GM12878 (cell line): ENCODE results near the gene SLC6A17. TPM values are rescaled to one million over a fixed set of nuclear protein-coding genes. Genes with fewer than 3 reads are reported as not detected.
A peak's percentile ranks its signal among the peaks of the same experiment; 100 is the strongest.

Experiments
- KLF5 ChIP-seq: fragments of 450-650 bp; IDR thresholded peaks from 2 replicates; pipeline ENCODE4 v1.6.1; 2014; ENCODE audit warnings: mild to moderate bottlenecking; ENCODE audit not compliant: partially characterized antibody
- NFIC ChIP-seq: IDR thresholded peaks from 2 replicates; pipeline ENCODE4 v1.6.1; 2012; ENCODE audit warnings: low read depth, mild to moderate bottlenecking, inconsistent platforms, low read length, moderate library complexity
- PML ChIP-seq: IDR thresholded peaks from 2 replicates; pipeline ENCODE4 v1.6.1; 2012; ENCODE audit warnings: low read length, inconsistent platforms
- REST ChIP-seq: IDR thresholded peaks from 2 replicates; pipeline ENCODE4 v1.6.1; 2012; ENCODE audit warnings: mild to moderate bottlenecking, low read depth, low read length
- TCF7 ChIP-seq: IDR thresholded peaks from 2 replicates; pipeline ENCODE4 v1.6.1; 2014; ENCODE audit warnings: antibody characterized with exemption, borderline replicate concordance
- WRNIP1 ChIP-seq: IDR thresholded peaks from 2 replicates; pipeline ENCODE4 v1.6.1; 2011; ENCODE audit warnings: low read depth, low read length, improper control_type of control experiment, borderline replicate concordance
- polyA plus RNA-seq, 11 experiments: library from polyadenylated mRNA; depleted of rRNA in 4 of 11; unstranded in 6 of 11; stranded (reverse) in 5 of 11; fragments of >200 nt; fragmentation: Nextera tagmentation in 4 of 11; fragmentation: Illumina TruSeq in 1 of 11; extraction: Ambion mirVana in 4 of 11; extraction: Trizol in 1 of 11; gene quantifications; 1 replicate in 1 of 11; 2 replicates in 10 of 11; pipeline versions ENCODE4 v1.2.1 to v1.2.3, GENCODE V29; 2011 to 2016; ENCODE audit warnings: inconsistent platforms in 2 of 11, missing spikeins in 2 of 11, low read depth in 1 of 11
- total RNA-seq, 4 experiments: library from RNA; depleted of rRNA in 3 of 4; stranded (reverse); fragments of >200 nt in 3 of 4; fragmentation: Illumina TruSeq in 1 of 4; extraction: Trizol in 1 of 4; gene quantifications; 2 replicates each; pipeline versions ENCODE4 v1.2.1 to v1.2.3, GENCODE V29; 2013 to 2021
- TF ChIP-seq, protein P1 (sequence below): fragments of 450-650 bp; IDR thresholded peaks from 2 replicates; pipeline ENCODE4 v1.6.1; 2016; ENCODE audit warnings: mild to moderate bottlenecking

The SLC6A17 gene
- total and polyA plus RNA-seq, 10 of the 15 experiments (the other 5 are each of a cell fraction or from before 2014, with no cell fraction given), result not detected

DNA sequence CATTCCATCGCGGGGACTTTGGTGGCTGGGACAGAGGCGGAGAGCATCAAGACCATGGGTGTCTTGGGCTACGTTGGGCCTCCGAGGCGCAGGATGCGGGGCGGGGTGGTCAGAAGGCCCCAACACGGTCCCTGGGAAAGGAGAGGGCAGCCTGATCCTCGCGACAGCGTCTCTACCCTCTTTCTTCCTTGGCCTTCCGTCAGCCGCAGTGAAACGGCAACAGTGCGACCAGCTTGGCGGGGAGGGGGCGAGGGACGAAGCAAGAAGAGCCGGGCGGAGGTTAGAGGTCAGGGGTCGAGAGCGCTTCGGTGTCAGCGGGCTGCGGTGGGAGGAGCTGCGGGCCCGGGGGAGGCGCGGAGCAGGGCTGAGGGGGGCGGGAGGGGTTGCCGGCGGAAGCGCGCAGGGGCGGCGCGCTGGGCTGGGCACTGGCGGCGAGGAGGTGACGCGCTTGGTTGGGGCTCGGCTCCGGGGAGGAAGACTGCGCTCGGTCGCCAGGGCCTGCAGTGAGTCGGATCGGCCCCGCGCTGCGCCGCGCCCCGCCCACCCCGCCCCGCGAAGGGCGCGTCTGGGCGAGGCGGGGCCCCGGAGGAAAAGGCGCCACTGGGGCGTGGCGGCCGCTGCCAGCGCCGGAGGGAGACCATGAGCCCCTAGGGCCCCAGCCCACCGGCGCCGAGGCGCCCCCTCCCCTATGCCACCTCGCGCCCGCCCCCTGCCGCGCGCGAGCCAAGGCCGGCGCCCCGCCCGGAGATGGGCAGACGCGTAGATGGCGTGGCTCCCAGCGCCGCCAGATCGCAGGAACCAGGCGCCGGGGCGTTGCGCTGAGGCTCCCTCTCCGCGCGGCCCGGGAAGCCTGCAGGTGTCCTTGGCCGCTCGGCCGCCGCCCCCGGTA lies 59.7 kb downstream of the SLC6A17 start, which contains the start of gene KCNC4 (continued):
- TF ChIP-seq NFIC, result no peak
- TF ChIP-seq, protein P1, sequence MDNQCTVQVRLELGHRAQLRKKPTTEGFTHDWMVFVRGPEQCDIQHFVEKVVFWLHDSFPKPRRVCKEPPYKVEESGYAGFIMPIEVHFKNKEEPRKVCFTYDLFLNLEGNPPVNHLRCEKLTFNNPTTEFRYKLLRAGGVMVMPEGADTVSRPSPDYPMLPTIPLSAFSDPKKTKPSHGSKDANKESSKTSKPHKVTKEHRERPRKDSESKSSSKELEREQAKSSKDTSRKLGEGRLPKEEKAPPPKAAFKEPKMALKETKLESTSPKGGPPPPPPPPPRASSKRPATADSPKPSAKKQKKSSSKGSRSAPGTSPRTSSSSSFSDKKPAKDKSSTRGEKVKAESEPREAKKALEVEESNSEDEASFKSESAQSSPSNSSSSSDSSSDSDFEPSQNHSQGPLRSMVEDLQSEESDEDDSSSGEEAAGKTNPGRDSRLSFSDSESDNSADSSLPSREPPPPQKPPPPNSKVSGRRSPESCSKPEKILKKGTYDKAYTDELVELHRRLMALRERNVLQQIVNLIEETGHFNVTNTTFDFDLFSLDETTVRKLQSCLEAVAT, result peak; percentile 44; the same call in 1 of the 2 replicates
- TF ChIP-seq TCF7, result no peak
- TF ChIP-seq REST, result no peak
- no peak for TF ChIP-seq PML
- TF ChIP-seq WRNIP1, result no peak
- TF ChIP-seq KLF5, result no peak
